Stimulated activated CD4-positive, alpha-beta T cell treated with anti-CD3 and anti-CD28 coated beads, Interleukin-12 subunit alpha, Interleukin-12 subunit beta, amount 100 ng/mL, for 48 hours (primary cell): ENCODE results near the gene CDK12.
"Not testable (repeated sequence)": the region's sequence is repeated elsewhere in the genome, so short reads cannot be mapped to it uniquely, and the experiment has no call there.

Experiments
- DNase-seq, 3 donors: peaks; one replicate each; pipeline ENCODE4 v3.0.0-alpha.2; 2020; ENCODE audit warnings: low read depth in 2 of 3, low spot score in 1 of 3

CDK12 gene

DNA sequence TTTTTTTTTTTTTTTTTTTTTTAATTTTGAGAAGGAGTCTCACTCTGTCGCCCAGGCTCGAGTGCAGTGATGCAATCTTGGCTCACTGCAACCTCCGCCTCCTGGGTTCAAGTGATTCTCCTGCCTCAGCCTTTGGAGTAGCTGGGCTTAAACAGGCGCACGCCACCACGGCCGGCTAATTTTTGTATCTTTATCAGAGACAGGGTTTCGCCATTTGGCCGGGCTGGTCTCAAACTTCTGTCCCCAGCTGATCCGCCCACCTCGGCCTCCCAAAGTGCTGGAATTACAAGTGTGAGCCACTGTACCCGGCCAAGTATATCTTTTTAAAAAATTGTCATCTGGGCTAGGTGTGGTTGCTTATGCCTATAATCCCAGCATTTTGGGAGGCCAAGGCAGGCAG, 35.6 kb downstream of the CDK12 start:
- DNase-seq, result not testable (repeated sequence)

DNA sequence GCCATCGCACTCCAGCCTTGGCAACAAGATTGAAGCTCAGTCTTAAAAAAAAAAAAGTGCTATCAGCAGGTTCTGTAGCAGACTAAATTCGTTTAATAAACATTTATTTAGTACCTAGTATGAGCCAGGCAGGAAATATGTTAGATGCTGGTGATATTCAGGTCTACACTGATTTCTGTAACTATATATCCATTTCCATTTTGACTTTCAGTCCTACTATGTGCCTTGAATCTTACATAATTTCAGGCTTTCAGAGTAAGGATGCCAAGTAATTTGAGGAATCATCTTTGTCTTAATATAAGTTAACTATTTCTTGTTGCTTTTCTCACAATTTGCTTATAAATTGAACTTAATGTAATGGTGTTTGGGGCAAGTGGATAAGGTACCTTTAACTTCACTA, 46.2 kb downstream of the CDK12 start:
- no peak for DNase-seq

DNA sequence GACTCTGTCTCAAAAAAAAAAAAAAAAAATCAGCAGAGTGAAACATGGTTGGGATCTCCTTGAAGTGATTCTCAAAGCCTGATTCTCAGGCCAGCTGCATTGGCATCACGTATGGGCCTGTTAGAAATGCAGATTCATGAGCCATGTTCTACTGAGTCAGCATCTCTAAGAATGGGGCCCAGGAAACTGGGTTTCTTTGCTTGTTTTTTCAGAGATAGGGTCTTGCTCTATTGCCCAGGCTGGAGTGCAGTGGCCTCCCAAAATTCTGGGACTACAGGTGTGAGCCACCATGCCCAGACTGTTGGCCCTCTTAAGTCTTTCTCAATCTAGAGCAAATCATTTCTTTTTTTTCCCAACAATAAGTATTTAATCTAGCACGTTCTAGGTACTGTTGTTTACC, 47.7 kb downstream of the CDK12 start:
- DNase-seq, result no peak

DNA sequence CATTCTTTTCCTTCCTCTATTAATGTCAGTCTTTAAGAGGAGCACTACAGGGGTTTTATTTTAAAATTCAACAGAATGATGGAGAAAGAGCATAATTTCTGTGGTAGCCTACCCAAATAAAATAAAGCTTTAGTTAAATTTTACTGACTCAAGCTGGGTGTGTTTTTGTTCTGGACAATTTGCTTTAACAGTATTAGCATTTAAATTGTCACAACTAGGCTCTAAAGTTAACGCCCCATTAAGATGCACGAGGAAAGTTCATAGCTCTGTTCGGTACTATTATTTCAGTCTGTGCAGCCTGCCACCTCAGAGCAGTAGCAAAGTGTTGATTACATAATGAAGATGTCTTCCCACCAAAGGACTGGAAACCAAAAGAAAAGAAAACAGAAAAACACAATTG, 52.0 kb downstream of the CDK12 start:
- DNase-seq, result no peak

DNA sequence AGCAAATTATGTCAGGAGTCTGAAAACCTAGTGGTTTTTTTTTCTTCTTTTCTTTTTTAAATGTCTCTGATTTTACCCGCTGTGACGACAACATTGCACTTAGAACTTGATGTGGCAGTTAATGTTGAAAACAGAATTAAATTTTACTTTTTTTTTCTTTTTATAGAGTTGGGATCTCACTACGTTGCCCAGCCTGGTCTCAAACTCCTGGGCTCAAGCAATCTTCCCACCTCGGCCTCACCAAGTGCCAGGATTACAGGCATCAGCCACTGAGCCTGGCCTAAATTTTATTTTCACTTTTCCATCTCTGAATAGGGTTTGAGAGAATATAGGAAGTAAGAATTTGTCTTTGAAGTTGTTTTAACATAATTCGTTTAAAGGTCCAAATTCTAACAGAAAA, 52.6 kb downstream of the CDK12 start:
- DNase-seq, result no peak

DNA sequence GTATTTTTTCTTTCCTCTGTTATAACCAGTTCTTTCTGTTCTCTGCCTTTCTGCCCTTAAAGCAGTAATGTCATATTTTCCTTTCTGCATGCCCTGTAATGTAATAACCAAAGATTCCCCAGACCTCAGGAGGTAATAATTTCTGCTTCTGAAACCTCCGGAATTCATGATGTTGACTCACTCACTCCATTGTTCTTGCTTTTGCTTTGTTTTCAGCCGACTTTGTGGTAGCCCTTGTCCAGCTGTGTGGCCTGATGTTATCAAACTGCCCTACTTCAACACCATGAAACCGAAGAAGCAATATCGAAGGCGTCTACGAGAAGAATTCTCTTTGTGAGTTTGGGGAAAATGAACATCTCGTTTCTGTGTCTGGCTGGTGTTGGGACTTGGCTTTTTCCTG, 55.9 kb downstream of the CDK12 start:
- no peak for DNase-seq

DNA sequence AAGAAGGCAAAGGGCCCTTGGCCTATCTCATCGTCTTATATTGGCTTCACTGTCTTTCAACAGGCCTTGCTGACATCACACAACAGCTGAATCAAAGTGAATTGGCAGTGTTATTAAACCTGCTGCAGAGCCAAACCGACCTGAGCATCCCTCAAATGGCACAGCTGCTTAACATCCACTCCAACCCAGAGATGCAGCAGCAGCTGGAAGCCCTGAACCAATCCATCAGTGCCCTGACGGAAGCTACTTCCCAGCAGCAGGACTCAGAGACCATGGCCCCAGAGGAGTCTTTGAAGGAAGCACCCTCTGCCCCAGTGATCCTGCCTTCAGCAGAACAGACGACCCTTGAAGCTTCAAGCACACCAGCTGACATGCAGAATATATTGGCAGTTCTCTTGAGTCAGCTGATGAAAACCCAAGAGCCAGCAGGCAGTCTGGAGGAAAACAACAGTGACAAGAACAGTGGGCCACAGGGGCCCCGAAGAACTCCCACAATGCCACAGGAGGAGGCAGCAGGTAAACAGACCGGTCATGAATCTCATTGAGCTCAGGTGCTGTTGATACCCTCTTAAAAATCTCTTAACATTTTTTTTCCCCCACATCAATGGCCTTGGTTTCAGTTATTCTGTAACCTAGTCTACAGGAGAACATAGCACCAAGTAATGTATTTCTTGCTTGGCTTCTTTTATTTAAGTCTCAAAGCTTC, 64.7 kb downstream of the CDK12 start:
- no peak for DNase-seq

DNA sequence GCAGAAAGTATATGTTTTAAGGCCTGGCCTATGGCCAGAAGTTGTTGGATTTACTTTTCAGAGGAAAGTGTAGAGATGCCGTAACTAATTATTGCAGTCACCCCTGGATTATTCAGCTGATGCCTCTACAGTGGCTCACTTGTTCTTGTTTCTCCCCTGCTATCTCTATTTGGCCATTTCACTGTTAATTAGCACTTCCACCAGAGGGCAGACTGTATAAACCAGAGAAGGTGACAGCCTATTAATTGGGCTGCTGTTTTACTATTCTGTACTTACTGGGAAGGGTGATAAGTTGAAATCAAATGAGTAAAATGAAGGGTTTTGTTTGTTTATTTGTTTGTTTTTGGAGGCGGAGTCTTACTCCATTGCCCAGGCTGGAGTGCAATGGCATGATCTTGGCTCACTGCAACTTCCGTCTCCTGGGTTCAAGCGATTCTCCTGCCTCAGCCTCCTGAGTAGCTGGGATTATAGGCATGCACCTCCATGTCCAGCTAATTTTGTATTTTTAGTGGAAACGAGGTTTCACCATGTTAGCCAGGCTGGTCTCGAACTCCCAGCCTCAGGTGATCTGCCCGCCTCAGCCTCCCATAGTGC, 66.0 kb downstream of the CDK12 start:
- DNase-seq, result no peak

DNA sequence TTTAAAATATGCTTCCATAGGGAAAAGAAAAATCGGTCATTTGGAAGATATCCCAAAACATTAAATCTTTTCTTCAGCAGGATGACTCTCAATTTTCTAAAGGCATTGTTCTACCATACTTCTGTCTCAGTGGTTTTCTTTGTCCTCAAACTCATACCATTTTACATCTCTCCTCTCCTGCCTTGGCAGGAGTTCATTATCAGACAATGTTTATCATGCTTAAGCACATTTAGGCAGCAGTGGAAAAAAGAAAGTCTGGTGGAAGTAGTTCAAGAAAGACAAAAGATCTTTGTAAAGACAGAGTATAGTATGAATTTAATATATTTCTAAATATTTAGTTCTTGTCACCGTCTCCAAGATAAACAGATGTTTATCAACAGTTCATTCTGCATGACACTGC, 68.2 kb downstream of the CDK12 start:
- no peak for DNase-seq

DNA sequence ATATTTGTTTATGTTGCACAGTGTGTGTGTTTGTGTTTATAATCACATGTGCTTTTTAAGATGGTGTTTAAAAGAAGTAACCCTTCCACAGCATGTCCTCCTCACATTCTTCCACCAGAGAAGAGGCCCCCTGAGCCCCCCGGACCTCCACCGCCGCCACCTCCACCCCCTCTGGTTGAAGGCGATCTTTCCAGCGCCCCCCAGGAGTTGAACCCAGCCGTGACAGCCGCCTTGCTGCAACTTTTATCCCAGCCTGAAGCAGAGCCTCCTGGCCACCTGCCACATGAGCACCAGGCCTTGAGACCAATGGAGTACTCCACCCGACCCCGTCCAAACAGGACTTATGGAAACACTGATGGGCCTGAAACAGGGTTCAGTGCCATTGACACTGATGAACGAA, 69.2 kb downstream of the CDK12 start:
- no peak for DNase-seq

DNA sequence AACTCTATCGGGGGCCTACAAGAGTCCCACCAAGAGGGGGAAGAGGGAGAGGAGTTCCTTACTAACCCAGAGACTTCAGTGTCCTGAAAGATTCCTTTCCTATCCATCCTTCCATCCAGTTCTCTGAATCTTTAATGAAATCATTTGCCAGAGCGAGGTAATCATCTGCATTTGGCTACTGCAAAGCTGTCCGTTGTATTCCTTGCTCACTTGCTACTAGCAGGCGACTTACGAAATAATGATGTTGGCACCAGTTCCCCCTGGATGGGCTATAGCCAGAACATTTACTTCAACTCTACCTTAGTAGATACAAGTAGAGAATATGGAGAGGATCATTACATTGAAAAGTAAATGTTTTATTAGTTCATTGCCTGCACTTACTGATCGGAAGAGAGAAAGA, 70.0 kb downstream of the CDK12 start:
- DNase-seq, result no peak

DNA sequence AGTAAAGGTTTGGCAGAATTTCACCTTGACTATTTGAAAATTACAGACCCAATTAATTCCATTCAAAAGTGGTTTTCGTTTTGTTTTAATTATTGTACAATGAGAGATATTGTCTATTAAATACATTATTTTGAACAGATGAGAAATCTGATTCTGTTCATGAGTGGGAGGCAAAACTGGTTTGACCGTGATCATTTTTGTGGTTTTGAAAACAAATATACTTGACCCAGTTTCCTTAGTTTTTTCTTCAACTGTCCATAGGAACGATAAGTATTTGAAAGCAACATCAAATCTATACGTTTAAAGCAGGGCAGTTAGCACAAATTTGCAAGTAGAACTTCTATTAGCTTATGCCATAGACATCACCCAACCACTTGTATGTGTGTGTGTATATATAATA, 72.6 kb downstream of the CDK12 start:
- no peak for DNase-seq

DNA sequence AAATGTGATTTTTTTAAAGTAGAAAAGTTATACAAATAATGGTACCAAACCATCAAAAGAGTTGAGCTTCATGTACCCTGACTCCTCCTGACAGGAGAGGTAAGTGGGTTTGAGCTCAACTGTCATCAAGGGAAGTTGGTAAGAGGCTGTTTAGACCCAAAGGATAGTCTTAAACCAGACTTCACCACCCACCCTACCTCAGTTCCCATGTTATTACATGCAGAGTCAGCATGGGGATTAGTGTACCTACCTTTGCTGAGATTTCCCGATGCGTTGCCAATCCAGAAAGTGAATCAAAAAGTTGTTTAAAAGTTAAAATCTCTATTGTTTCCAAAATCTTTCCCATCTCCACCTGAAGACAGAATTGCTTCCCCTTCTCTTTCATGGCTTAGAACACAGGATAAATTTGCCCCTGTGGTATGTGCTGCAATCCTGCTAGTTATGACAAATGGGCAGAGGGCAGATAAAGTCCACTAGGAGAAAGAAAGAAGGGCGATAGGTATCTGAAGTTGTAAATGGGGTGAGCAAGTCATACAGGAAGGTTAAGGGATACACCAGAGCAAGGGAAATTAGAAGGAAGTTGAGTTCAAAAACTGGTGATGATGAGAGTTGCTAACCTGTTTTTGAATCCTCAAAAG, 73.6 kb downstream of the CDK12 start:
- no peak for DNase-seq

DNA sequence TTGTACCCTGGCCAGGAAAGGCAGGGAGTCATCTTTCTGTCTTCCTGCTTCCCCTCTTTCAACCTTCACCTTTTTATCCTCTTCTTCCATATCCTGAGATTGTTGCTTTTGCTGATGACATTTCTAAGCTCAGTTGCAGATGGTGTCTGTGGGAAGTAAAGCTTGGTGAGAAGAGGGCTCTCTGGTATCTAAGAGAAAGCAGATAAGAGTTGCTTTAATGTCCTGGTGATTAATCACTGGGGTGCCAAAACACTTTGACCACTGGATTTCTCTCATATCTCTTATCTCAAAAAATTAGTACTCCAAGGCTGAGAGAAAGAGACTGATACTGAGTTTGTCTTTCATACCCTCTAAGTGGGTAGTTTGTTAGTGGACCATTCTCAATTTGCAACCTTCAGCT, 75.2 kb downstream of the CDK12 start:
- DNase-seq, result no peak

DNA sequence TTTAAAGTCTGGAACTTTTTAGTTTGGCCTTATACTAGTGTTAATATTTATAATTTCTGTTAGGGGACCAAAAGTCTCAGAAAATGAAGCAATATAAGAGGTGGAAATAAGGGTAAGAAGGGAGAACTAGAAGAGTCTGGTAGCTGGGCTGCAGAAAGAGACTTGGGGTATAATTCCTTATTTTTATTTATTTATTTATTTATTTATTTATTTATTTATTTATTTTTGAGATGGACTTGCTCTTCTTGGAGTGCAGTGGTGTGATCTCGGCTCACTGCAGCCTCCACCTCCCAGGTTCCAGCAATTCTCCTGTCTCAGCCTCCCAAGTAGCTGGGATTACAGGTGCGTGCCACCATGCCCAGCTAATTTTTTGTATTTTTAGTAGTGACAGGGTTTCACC, 76.1 kb downstream of the CDK12 start:
- not testable (repeated sequence) for DNase-seq

DNA sequence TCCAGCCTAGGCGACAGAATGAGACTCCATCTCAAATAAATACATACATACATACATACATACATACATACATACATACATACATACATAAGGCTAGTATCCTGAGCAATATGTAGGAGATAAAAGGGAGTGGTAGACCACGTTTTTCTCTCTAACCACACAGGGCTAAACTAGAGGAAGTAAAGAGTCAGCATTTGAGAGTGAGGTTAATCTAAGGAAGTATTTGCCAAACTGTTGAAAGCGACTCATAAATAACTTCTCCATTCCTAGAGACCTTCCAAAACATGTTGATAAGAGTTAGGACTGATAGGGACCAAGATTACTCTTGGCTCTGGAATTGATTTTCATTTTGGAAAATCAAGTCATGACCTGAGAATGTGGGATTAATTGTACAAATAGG, 77.6 kb downstream of the CDK12 start:
- no peak for DNase-seq

DNA sequence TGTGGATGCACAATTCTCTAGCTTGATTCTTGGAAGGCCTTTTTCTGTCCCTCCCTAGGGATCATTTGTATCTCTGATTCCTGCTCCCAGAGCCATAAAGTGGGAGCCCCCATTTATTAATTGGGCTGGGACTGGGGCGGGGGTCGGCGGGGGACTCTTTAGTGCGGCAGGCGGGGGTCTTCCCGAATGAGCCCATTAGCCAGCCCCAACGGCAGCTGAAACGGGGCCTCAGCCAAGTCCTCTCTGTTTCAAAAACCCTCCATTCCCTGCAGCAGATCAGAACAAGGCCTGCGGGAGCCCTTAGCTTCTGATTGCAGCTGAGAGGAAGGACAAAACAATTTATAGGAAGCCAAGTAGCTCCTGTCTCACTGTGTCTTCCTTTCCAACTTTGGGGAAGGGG, 79.3 kb downstream of the CDK12 start:
- DNase-seq, result no peak

DNA sequence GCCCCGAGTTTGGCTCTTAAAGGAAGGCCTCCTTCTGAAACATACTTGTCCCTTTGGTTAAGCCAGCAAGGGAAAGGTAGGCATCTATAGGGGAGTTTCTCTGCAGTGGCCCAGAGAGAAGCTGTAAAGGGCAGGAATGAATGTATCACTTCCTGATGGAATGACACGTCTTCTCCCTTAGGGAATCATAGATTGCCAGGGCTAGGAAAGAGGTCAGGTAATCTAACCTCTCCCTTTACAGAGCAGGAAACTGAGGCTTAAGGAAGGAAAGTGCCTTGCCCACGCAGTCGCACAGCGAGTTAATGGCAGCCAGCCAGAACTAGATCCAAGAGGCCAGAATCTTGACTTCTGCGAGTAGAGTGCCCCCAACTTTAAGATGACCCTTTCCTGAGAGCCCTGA, 80.4 kb downstream of the CDK12 start:
- DNase-seq, result no peak

DNA sequence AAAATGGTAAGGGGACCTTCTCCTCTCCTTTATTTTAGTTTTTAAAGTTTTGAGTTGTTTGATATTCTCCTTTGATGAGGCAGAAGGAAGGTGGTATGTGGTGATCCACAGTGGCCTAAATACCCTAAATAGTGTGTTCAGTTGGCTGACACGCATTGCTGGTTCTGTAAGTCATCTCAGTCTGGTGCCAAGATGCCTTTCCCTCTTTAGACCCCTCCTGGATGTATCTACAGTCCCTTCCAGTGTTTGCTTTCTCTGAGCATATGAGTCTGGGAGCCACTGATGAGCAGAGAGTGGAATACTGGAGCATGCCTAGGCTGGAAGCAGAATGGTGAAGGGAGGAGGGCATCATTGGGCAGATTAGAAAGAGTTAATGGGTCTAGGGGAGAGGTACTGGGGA, 81.9 kb downstream of the CDK12 start:
- no peak for DNase-seq

DNA sequence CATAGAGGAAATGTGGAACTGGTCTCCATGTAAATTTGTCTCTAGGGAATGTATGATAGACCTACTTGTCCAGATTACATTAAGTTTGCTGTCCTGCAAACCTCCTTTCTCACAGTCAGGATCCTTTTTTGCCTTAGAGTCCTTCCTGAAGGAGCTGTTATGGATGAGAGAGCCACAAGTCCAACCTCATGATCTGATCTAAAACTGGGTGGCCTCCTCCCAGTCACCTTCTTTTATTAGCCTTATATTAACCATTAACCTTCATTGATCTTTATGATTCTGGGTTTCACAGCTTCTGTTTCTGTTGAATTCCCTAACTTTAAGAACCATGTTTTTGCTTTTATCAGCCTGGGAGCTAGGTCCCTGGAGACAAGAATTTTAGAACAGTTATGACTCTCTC, 82.4 kb downstream of the CDK12 start:
- DNase-seq, result no peak

DNA sequence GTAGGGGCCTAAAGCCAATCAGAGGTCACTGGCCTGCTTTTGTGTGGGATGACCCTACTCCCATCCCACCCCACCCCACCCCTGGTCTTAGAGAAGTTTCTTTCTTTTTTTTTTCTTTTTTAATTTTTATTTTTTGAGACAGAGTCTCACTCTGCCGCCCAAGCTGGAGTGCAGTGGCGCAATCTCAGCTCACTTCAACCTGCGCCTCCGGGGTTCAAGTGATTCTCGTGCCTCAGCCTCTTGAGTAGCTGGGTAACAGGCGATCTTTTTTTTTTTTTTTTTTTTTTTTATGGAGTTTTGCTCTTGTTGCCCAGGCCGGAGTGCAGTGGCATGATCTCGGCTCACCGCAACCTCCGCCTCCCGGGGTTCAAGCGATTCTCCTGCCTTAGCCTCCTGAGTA, 83.1 kb downstream of the CDK12 start:
- not testable (repeated sequence) for DNase-seq

DNA sequence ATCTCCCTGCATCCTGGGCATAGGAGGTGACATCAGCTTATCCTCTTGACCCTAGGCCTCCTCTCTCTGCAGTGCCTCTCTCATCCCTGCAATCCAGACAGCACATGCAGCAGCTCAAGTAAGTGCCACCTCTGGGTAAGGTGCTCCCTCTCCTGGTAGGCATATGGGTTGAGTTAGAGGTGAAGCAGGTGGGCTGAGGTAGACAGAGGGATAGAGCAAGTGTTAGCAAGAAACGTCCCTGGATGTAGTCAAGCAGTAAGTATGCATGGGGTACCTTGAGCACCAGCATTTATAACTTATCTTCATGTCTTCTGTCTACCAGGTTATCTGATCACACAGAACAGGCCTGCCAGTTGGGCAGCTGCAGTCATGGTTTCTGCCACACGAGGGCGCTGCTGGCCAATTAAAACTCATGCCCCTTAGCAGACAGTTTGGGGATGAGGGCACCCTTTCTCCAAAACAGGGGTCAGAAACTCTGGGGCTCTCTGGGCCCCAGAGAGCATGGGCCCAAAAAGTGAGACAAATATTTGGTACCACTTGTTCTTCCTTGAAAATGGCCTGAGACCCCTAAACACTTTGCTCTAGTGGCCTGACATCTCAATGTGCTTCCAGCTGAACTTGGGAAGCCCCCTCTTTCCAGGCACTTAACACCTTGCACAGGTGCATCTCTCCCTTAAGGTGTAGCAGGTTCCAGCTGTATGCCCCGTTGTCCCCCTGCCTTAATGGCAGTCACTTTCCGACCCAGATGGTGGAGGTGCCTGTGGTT, 86.6 kb downstream of the CDK12 start:
- DNase-seq, result peak; percentile 50 to 89 (median 52)
